ENCODE data around the gene CRK. TPM values are rescaled to one million over a fixed set of nuclear protein-coding genes. Genes with fewer than 3 reads are reported as not detected.
"Not testable (repeated sequence)": the region's sequence is repeated elsewhere in the genome, so short reads cannot be mapped to it uniquely, and the experiment has no call there.

CRK gene
- total RNA-seq, 1 donor from 2014 or later = 57.1 TPM

GRCh38 chr17:1420163-1420562, 35.9 kb downstream of the CRK start:
- Mint-ChIP-seq H3K4me3 (ENCODE audit: unreplicated experiment) (no peak overlapping the region), H3K4me1 (ENCODE audit: unreplicated experiment) (peaks cover 25% of the 10 kb centered on the region), H3K27ac (ENCODE audit: unreplicated experiment) (no peak overlapping the region), H3K27me3 (ENCODE audit: unreplicated experiment) (no peaks in the 10 kb centered on the region), H3K36me3 (ENCODE audit: unreplicated experiment) (peaks cover 13% of the 10 kb centered on the region), H3K9me3 (ENCODE audit: unreplicated experiment) (no peaks in the 10 kb centered on the region)
- DNase-seq (ENCODE audit: extremely low spot score, unreplicated experiment) = no peak
- TF ChIP-seq, protein P1, sequence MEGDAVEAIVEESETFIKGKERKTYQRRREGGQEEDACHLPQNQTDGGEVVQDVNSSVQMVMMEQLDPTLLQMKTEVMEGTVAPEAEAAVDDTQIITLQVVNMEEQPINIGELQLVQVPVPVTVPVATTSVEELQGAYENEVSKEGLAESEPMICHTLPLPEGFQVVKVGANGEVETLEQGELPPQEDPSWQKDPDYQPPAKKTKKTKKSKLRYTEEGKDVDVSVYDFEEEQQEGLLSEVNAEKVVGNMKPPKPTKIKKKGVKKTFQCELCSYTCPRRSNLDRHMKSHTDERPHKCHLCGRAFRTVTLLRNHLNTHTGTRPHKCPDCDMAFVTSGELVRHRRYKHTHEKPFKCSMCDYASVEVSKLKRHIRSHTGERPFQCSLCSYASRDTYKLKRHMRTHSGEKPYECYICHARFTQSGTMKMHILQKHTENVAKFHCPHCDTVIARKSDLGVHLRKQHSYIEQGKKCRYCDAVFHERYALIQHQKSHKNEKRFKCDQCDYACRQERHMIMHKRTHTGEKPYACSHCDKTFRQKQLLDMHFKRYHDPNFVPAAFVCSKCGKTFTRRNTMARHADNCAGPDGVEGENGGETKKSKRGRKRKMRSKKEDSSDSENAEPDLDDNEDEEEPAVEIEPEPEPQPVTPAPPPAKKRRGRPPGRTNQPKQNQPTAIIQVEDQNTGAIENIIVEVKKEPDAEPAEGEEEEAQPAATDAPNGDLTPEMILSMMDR (IDR thresholded peaks at IDR 0.05) = no peak

DNA sequence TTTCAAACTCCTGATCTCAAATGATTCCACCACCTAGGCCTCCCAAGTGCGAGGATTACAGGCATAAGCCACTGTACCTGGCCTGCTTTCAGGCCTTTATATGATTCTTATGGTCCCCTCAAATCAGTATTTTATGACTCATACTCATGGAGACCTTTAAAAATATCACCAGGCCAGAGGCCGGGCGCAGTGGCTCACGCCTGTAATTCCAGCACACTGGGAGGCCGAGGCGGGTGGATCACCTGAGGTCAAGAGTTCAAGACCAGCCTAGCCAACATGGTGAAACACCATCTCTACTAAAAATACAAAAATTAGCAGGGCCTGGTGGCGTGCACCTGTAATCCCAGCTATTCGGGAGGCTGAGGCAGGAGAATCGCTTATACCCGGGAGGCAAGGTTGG, 37.6 kb downstream of the CRK start:
- DNase-seq (ENCODE audit: extremely low spot score, unreplicated experiment); H3K27ac Mint-ChIP-seq (ENCODE audit: unreplicated experiment); H3K4me3 Mint-ChIP-seq (ENCODE audit: unreplicated experiment); H3K27me3 Mint-ChIP-seq (ENCODE audit: unreplicated experiment); H3K9me3 Mint-ChIP-seq (ENCODE audit: unreplicated experiment): not testable (repeated sequence)
- peaks cover 23% of the 10 kb centered on the region for H3K4me1 Mint-ChIP-seq (ENCODE audit: unreplicated experiment)
- peaks cover 16% of the 10 kb centered on the region for H3K36me3 Mint-ChIP-seq (ENCODE audit: unreplicated experiment)

DNA sequence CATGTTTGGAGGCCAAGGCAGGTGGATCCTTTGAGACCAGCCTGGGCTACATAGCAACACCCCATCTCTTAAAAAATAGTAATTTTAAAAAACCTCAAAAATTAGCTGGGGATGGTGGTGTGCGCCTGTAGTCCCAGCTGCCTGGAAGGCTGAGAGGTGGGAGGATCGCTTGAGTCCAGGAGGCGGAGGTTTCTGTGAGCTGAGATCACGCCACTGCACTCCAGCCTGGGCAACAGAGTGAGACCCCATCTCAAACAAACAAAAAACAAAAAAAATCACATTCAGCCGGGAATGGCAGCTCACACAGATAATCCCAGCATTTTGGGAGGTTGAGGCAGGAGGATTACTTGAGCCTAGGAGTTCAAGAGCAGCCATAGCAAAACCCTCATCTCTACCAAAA, 39.6 kb downstream of the CRK start:
- DNase-seq (ENCODE audit: extremely low spot score, unreplicated experiment) = no peak
- H3K4me1 Mint-ChIP-seq (ENCODE audit: unreplicated experiment) = peaks cover 20% of the 10 kb centered on the region
- H3K4me3 Mint-ChIP-seq (ENCODE audit: unreplicated experiment) = no peak overlapping the region
- peaks cover 12% of the 10 kb centered on the region for H3K36me3 Mint-ChIP-seq (ENCODE audit: unreplicated experiment)
- TF ChIP-seq, protein P1 (IDR thresholded peaks at IDR 0.05) = no peak
- no peak overlapping the region for H3K27ac Mint-ChIP-seq (ENCODE audit: unreplicated experiment)
- no peaks in the 10 kb centered on the region for H3K9me3 Mint-ChIP-seq (ENCODE audit: unreplicated experiment)
- H3K27me3 Mint-ChIP-seq (ENCODE audit: unreplicated experiment) = no peaks in the 10 kb centered on the region

GRCh38 chr17:1414634-1415033, 41.4 kb downstream of the CRK start:
- H3K27ac Mint-ChIP-seq (ENCODE audit: unreplicated experiment) = peak overlapping the region; percentile 52
- DNase-seq (ENCODE audit: extremely low spot score, unreplicated experiment) = no peak
- no peaks in the 10 kb centered on the region for H3K27me3 Mint-ChIP-seq (ENCODE audit: unreplicated experiment)
- H3K36me3 Mint-ChIP-seq (ENCODE audit: unreplicated experiment) = peaks cover 7% of the 10 kb centered on the region
- no peak overlapping the region for H3K4me3 Mint-ChIP-seq (ENCODE audit: unreplicated experiment)
- H3K9me3 Mint-ChIP-seq (ENCODE audit: unreplicated experiment) = no peaks in the 10 kb centered on the region
- TF ChIP-seq, protein P1 (IDR thresholded peaks at IDR 0.05) = no peak
- peaks cover 21% of the 10 kb centered on the region for H3K4me1 Mint-ChIP-seq (ENCODE audit: unreplicated experiment)

GRCh38 chr17:1414001-1414574, 41.9 kb downstream of the CRK start:
- TF ChIP-seq, protein P1 (IDR thresholded peaks at IDR 0.05) = no peak
- no peak for DNase-seq (ENCODE audit: extremely low spot score, unreplicated experiment)
- H3K4me3 Mint-ChIP-seq (ENCODE audit: unreplicated experiment) = no peak overlapping the region
- no peaks in the 10 kb centered on the region for H3K27me3 Mint-ChIP-seq (ENCODE audit: unreplicated experiment)
- peak overlapping the region; percentile 52 for H3K27ac Mint-ChIP-seq (ENCODE audit: unreplicated experiment)
- peaks cover 7% of the 10 kb centered on the region for H3K36me3 Mint-ChIP-seq (ENCODE audit: unreplicated experiment)
- H3K4me1 Mint-ChIP-seq (ENCODE audit: unreplicated experiment) = peaks cover 21% of the 10 kb centered on the region
- H3K9me3 Mint-ChIP-seq (ENCODE audit: unreplicated experiment) = no peaks in the 10 kb centered on the region
